AG04449 (cell line): Measurements from ENCODE around the gene C14orf119.
A peak's percentile ranks its signal among the peaks of the same experiment; 100 is the strongest.

Experiments used
- CTCF ChIA-PET: fragments of 350-600 bp; formaldehyde crosslinking; extraction: SDS; loops from one replicate; lab custom pipeline; 2021; ENCODE audit warnings: antibody characterized with exemption; lab: Yijun Ruan, JAX
- POLR2A ChIA-PET: fragments of 400-600, 350-600 bp; formaldehyde crosslinking; extraction: SDS; loops from one replicate; lab custom pipeline; 2020; ENCODE audit warnings: antibody characterized with exemption, inconsistent platforms; lab: Yijun Ruan, JAX
- DNase-seq: peaks from one replicate; pipeline ENCODE4 v3.0.0-alpha.2; 2010; ENCODE audit warnings: low read depth, low spot score
- H3K4me3 ChIP-seq: 2 replicates; pipeline ENCODE4 v1.5.1; 2011; ENCODE audit warnings: low read depth, mild to moderate bottlenecking, control low read depth, low read length
- TF ChIP-seq, protein P1 (sequence below): IDR thresholded peaks from one replicate; pipeline ENCODE4 v1.5.1; 2011; ENCODE audit warnings: mild to moderate bottlenecking, moderate library complexity, low read length, control low read depth, inconsistent platforms; ENCODE audit not compliant: insufficient read depth; ENCODE audit errors: missing control alignments

The C14orf119 gene

DNA sequence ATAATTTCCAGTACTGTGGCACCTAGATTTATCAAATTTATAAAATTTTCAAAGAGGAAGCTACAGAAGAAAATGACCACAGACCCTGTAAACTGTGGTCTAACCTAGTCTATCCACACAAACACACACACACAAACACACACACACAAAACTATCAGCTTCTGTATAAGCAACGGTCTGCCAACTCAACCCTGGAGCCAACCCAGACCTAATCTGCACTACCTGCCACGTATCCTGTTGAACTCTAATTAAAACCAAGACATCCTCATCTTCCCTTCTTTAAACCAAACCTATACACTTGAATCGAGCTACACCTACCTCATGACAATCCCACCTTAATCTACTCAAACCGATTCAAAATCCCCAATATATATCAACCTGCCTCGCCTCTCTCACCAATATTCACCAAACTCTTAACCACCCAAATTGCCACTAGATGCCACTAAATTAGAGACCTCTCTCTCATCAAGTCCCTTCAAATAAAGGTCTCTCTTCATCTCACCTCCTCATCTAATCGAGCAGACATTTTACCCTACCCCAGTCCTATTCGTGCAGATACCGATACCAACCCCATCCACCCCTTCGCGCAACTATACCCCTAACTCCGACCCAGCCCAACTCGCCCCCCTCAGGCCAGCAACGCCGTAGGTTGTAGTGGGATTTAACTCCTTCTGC is 1.2 kb upstream of the C14orf119 start:
- no peak for DNase-seq
- ChIA-PET POLR2A (interaction anchor here (0.6 to 2.5 kb wide), 10 partner anchors 8 to 120 kb away, joined by 3 to 29 read pairs (median 4); no protein-coding TSS in a partner anchor), CTCF (interaction anchor here (0.7 to 9.6 kb wide), 18 partner anchors 8 to 537 kb away, joined by 3 to 133 read pairs (median 8); partner anchors contain the start of gene CIROP)
- H3K4me3 ChIP-seq = peak overlapping the region; percentile 100
- TF ChIP-seq, protein P1, sequence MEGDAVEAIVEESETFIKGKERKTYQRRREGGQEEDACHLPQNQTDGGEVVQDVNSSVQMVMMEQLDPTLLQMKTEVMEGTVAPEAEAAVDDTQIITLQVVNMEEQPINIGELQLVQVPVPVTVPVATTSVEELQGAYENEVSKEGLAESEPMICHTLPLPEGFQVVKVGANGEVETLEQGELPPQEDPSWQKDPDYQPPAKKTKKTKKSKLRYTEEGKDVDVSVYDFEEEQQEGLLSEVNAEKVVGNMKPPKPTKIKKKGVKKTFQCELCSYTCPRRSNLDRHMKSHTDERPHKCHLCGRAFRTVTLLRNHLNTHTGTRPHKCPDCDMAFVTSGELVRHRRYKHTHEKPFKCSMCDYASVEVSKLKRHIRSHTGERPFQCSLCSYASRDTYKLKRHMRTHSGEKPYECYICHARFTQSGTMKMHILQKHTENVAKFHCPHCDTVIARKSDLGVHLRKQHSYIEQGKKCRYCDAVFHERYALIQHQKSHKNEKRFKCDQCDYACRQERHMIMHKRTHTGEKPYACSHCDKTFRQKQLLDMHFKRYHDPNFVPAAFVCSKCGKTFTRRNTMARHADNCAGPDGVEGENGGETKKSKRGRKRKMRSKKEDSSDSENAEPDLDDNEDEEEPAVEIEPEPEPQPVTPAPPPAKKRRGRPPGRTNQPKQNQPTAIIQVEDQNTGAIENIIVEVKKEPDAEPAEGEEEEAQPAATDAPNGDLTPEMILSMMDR = peak; percentile 39

DNA sequence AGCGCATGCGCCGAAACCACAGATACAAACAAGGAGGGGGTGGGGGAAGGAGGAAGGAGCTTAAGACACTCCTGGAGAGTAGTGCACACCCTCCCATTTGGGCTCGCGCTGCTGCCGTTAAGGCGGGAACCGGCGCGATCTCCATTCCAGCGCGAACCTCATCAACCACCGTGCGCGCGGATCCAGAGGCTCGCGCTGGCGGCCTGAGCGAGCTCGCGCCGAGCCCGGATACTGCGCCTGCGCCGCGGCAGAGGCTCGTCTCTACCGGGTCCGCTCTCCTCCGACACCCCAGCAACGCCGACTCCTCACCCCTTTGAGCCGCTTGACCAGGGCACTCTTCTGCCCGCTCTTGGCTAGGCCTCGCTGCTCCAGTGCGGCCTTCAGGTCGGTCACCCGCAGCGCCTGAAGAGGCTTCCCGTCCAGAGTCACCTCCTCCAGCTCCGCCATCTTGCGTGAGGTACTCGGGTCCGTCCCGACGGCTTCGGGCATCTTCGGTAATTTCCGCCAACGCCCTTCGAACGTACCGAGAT is 574 bp upstream of the C14orf119 start, which contains the start of gene ACIN1:
Gene ACIN1, minus strand, starts transcription at position 471 of the 530 bp plus-strand sequence. Its CDS starts 24 bp downstream, at position 447.
- peak; percentile 56 for DNase-seq
- ChIA-PET CTCF (interaction anchor here (0.8 to 9.6 kb wide), 20 partner anchors 8 to 538 kb away, joined by 3 to 133 read pairs (median 8); partner anchors contain the start of gene CIROP), POLR2A (interaction anchor here (0.5 to 2.5 kb wide), 20 partner anchors 9 to 706 kb away, joined by 3 to 29 read pairs (median 4); partner anchors contain the start of genes AJUBA and HAUS4)
- TF ChIP-seq, protein P1 = no peak
- peak within 1 kb of the TSS; percentile 100 for H3K4me3 ChIP-seq

DNA sequence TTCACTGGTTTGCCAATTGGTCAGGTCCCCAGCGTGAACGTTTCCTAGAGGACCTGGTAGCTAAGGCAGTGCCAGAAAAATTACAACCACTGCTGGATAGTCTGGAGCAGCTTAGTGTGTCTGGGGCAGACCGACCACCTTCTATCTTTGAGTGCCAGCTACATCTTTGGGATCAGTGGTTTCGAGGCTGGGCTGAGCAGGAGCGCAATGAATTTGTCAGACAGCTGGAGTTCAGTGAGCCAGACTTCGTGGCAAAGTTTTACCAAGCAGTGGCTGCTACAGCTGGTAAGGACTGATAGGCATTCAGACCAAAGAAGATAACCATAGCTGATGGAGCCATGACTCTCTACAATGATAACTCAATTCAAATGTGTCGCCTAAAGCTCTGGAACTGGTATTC is 2.5 kb downstream of the C14orf119 start:
- TF ChIP-seq, protein P1 = no peak
- no peak overlapping the region for H3K4me3 ChIP-seq
- ChIA-PET POLR2A (interaction anchor here (0.9 kb wide), 1 partner anchor 26 kb away, joined by 3 read pairs; no protein-coding TSS in a partner anchor), CTCF (interaction anchor here (0.9 to 9.6 kb wide), 11 partner anchors 10 to 111 kb away, joined by 3 to 133 read pairs (median 6); no protein-coding TSS in a partner anchor)
- DNase-seq = no peak

DNA sequence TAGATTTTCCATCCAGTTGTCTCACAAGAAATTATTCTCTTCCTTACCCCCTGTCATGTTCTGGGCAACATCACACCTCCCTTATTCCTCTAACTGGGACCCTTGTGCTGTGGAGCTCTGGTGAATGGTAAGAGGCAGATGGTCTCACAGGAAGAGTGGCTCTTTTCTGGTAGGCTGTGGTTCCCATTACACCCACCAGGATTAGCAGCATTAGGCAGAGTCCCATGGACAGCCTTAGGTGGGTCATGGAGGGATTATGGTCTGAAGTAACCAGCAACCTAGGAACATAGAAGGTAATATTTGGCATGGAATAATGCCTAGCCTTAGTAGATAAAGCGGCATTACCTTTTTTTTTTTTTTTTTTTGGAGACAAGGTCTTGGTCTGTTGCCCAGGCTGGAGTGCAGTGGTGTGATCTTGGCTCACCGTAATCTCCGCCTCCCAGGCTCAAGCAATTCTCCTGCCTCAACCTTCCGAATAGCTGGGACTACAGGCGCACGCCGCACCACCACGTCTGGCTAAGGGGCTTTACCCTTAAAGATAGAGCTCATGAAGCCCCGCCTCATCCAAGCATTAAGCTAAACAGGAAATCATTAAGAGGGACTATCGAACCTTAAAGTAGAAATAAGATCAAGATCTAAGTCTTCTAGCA is 4.0 kb downstream of the C14orf119 start:
- H3K4me3 ChIP-seq = no peak overlapping the region
- TF ChIP-seq, protein P1 = no peak
- CTCF ChIA-PET = interaction anchor here (1.0 to 9.6 kb wide), 9 partner anchors 11 to 117 kb away, joined by 3 to 133 read pairs (median 5); partner anchors contain the start of gene AJUBA
- POLR2A ChIA-PET = no interaction called here
- DNase-seq = no peak

DNA sequence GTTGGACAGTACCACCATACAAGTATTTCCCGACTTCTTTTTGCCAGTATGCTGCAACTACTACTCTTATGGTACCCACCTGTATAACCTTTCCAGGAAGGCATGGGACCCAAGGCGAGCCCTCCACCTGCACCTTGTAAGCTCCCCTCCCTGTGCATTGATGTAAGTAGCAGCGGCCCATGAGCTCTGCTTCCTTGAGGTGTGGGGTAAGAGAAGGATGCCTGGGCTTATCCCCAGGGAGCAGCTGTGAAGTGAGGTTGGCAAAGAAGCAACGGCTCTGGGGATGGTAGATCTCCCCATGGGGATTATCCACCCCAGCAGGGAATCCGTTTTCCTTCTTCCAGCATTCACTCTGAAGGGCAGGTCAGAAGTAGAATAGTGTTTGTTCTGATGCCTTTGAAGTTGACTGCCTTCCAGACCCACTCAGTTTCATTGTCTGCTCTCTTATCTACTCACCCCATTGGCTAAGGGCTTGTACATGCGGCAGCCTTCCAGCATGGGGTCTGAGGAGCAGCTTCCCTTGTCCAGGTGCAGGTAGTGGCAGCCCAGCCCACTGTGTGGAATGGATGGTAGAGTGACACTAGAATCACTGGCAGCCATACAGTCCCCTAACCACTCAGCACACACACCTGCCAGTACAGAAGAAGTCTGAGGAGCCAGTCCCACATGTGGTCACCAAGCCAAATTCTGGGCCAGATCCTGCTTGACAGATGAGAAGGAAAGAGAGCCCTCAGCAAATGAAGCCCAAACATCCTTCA is 6.1 kb downstream of the C14orf119 start:
- no peak for DNase-seq
- POLR2A ChIA-PET = no interaction called here
- H3K4me3 ChIP-seq = no peak overlapping the region
- TF ChIP-seq, protein P1 = no peak
- CTCF ChIA-PET = interaction anchor here (0.9 to 9.6 kb wide), 10 partner anchors 10 to 171 kb away, joined by 3 to 133 read pairs (median 6); no protein-coding TSS in a partner anchor
